Sigmoid colon (tissue), 4 donors: ENCODE measurements around the gene YJEFN3.

Experiments
- CTCF ChIP-seq, 4 experiments: fragments of 450-650 bp in 3 of 4; fragments of 200-600 bp in 1 of 4; IDR thresholded peaks; one replicate each; pipeline ENCODE4 v1.5.1; 2016 to 2019; ENCODE audit warnings: antibody characterized with exemption in 4 of 4, mild to moderate bottlenecking in 3 of 4, moderate library complexity in 2 of 4
- POLR2AphosphoS5 ChIP-seq, 4 donors: sonication (generic); formaldehyde crosslinking; IDR thresholded peaks; one replicate each; pipeline ENCODE4 v1.6.1; 2017; ENCODE audit warnings: antibody characterized with exemption in 4 of 4

GRCh38 chr19:19527371-19527656, 1.4 kb upstream of the YJEFN3 start:
- TF ChIP-seq POLR2AphosphoS5 (IDR thresholded peaks at IDR 0.05) (no peak), CTCF (IDR thresholded peaks at IDR 0.05) (no peak)
